Psoas muscle (tissue), 8 donors: ENCODE results near the gene RFLNA. TPM values are rescaled to one million over a fixed set of nuclear protein-coding genes. Genes with fewer than 3 reads are reported as not detected.

Experiments
- ATAC-seq, 4 donors: fragments of 200-7000 bp; cut with Tn5 transposase; one replicate each; pipeline ENCODE4 v1.9.1; 2020; ENCODE audit warnings: moderate library complexity in 3 of 4, mild to moderate bottlenecking in 2 of 4
- DNase-seq, 2 donors: peaks; one replicate each; pipeline ENCODE4 v3.0.0-alpha.2; 2020
- H3K27ac ChIP-seq: fragments of 200-600 bp; one replicate; pipeline ENCODE4 v1.8.0; 2022
- H3K27me3 ChIP-seq, 3 donors: fragments of 200-600 bp in 1 of 3; one replicate each; pipeline versions ENCODE4 v1.6.1 to v1.8.0; 2013 to 2022; ENCODE audit warnings: low read length in 2 of 3, mild to moderate bottlenecking in 2 of 3, moderate library complexity in 1 of 3; ENCODE audit not compliant: insufficient read depth in 3 of 3
- H3K36me3 ChIP-seq, 2 donors: fragments of 200-600 bp in 1 of 2; one replicate each; pipeline versions ENCODE4 v1.6.1 to v1.8.0; 2013 to 2022; ENCODE audit warnings: low read depth in 1 of 2, mild to moderate bottlenecking in 1 of 2, moderate library complexity in 1 of 2; ENCODE audit not compliant: insufficient read depth in 1 of 2
- H3K4me1 ChIP-seq: fragments of 200-600 bp; one replicate; pipeline ENCODE4 v1.8.0; 2022
- H3K4me3 ChIP-seq: fragments of 200-600 bp; one replicate; pipeline ENCODE4 v1.8.0; 2022; ENCODE audit warnings: mild to moderate bottlenecking
- H3K9me3 ChIP-seq: fragments of 200-600 bp; one replicate; pipeline ENCODE4 v1.8.0; 2022
- WGBS, 3 donors: extraction: QIAGEN DNeasy Blood & Tissue Kit; methylation state at CpG; one replicate each; pipeline versions ENCODE4 v1.1.6 to v1.1.7; 2013; 5-methylcytosine and 5-hydroxymethylcytosine counted together
- intact Hi-C, 2 donors: fragments of 100-400 bp; cut with DNase I; formaldehyde crosslinking; loops; one replicate each; pipeline versions ENCODE4 v1.11.0 to v1.14.2; 2022
- polyA plus RNA-seq, 3 donors: library from polyadenylated mRNA; stranded (reverse); fragments of 200-250 nt; gene quantifications; one replicate each; pipeline ENCODE4 v1.2.3, GENCODE V29; 2013
- total RNA-seq, 4 donors: library from RNA; stranded (reverse); fragmentation: NEBNext Ultra II Directional in 2 of 4; extraction: Animal tissue kit (Norgen Biotek cat#: 25700) in 2 of 4; gene quantifications; one replicate each; pipeline versions ENCODE4 v1.2.1 to v1.2.4, GENCODE V29; 2021 to 2023
- TF ChIP-seq, protein P1 (sequence below): fragments of 200-600 bp; IDR thresholded peaks from one replicate; pipeline ENCODE4 v1.8.0; 2022; ENCODE audit warnings: antibody characterized with exemption
- donor health status: healthy with polysubstance abuse.
- donor health status: DM: no; HTN: no; CAD: no; lungs with moderate emphysema.
- donor health status: Bipolar disorder and iron deficiency.
- donor health status: healthy.
- donor health status: DM: yes; HTN: yes; CAD: no.
- donor health status: DM: no; HTN: no; CAD: no.
- donor health status: DM: no; HTN: no; CAD: no.
- donor health status: DM: yes; HTN: yes; CAD: no.

The RFLNA gene
- total and polyA plus RNA-seq, 7 donors: 0.38 to 7.8 (median 0.70) TPM

DNA sequence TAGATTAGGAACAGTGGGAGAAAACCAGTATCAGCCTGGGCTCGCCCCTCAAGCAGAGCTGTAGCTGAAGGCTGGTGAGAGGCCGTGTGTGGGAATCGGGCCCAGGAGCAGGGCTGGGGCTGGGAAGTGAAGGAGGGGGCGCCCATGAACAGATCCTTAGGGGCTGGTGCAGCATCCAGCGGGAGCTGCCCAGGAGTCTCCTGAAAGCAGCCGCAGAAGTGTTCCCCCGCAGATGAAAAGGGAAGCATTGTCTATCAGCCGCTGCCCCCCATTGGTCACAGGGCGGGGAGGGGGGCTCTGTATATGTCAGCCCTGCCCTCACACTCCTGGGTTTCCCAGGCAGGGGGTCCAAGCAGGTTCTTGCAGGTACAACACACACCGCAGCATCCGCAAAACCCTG lies 15.6 kb upstream of the RFLNA start:
- ATAC-seq (peak in 1 of 4 donors; percentile 7), DNase-seq (no peak)
- TF ChIP-seq, protein P1, sequence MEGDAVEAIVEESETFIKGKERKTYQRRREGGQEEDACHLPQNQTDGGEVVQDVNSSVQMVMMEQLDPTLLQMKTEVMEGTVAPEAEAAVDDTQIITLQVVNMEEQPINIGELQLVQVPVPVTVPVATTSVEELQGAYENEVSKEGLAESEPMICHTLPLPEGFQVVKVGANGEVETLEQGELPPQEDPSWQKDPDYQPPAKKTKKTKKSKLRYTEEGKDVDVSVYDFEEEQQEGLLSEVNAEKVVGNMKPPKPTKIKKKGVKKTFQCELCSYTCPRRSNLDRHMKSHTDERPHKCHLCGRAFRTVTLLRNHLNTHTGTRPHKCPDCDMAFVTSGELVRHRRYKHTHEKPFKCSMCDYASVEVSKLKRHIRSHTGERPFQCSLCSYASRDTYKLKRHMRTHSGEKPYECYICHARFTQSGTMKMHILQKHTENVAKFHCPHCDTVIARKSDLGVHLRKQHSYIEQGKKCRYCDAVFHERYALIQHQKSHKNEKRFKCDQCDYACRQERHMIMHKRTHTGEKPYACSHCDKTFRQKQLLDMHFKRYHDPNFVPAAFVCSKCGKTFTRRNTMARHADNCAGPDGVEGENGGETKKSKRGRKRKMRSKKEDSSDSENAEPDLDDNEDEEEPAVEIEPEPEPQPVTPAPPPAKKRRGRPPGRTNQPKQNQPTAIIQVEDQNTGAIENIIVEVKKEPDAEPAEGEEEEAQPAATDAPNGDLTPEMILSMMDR: no peak
- H3K36me3 ChIP-seq: no peaks in the 10 kb centered on the region
- peaks cover 0 to 35% (median 7%) of the 10 kb centered on the region in 3 donors for H3K27me3 ChIP-seq
- 54 to 71% (median 68%) methylated on average over 11 of the region's 11 CpGs for WGBS, 3 donors
- no peak overlapping the region for H3K4me3 ChIP-seq
- intact Hi-C loops: no loop called here
- peaks cover 1% of the 10 kb centered on the region for H3K9me3 ChIP-seq
- no peak overlapping the region for H3K27ac ChIP-seq
- H3K4me1 ChIP-seq: no peaks in the 10 kb centered on the region

DNA sequence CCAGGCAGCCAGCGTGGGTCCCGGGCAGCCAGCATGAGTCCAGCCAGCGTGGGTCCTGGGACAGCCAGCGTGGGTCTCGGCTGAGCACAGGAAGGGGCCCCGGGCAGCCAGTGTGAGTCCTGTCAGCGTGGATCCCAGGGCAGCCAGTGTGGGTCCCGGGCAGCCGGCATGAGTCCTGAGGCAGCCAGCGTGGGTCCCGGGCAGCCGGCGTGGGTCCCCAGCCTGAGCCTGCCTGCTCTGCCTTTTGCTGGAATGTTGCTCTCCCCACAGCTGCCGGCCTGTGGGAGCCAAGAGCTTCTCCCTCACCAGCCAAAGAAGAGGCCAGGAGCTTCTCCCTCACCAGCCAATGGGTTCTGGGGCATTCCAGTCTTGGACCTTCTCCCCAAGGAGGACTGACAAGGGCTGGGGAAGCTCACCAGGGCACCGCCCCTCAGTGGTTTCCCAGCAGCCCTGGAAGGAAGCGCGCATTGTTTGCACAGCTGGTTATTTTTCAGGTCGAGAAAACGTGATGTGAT lies 15.0 kb upstream of the RFLNA start:
- TF ChIP-seq, protein P1: no peak
- H3K9me3 ChIP-seq: peaks cover 4% of the 10 kb centered on the region
- DNase-seq (no peak), ATAC-seq (peak; percentile 27 to 59 (median 42))
- H3K36me3 ChIP-seq: no peaks in the 10 kb centered on the region
- H3K27me3 ChIP-seq: peaks cover 0 to 39% (median 7%) of the 10 kb centered on the region in 3 donors
- 11 to 21% (median 18%) methylated on average over 15 to 19 of the region's 19 CpGs for WGBS, 3 donors
- H3K27ac ChIP-seq: no peak overlapping the region
- intact Hi-C loops: loop anchor here in 1 of 2 donors (10.0 kb wide), 1 partner anchor 125 kb away; no protein-coding TSS in a partner anchor
- H3K4me1 ChIP-seq: no peaks in the 10 kb centered on the region
- H3K4me3 ChIP-seq: no peak overlapping the region

DNA sequence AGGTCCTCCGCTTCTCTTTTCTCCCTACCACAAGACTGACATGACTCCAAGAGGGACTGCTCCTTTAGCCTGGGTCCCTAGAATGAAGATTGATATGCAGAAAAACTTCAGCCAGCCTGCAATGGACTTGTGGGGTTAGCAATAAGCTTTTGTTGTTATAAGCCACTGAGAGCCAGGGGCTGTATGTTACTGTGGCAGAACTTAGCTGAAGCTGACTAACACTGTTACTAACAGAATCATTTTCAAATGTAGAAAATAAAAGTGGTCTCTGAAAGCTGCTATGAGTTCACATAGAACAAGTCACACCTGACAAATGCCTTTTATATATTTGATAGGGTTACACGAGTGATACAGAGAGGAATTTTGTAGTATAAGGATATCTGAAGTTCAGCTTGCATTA lies 13.6 kb upstream of the RFLNA start:
- H3K4me3 ChIP-seq: no peak overlapping the region
- ATAC-seq (no peak), DNase-seq (no peak)
- no peaks in the 10 kb centered on the region for H3K4me1 ChIP-seq
- no peak overlapping the region for H3K27ac ChIP-seq
- H3K9me3 ChIP-seq: peaks cover 6% of the 10 kb centered on the region
- no peaks in the 10 kb centered on the region for H3K36me3 ChIP-seq
- TF ChIP-seq, protein P1: no peak
- intact Hi-C loops: loop anchor here in 1 of 2 donors (10.0 kb wide), 1 partner anchor 127 kb away; no protein-coding TSS in a partner anchor
- WGBS, 3 donors: 93 to 98% (median 93%) methylated on average over 2 of the region's 2 CpGs
- peaks cover 0 to 40% (median 7%) of the 10 kb centered on the region in 3 donors for H3K27me3 ChIP-seq

DNA sequence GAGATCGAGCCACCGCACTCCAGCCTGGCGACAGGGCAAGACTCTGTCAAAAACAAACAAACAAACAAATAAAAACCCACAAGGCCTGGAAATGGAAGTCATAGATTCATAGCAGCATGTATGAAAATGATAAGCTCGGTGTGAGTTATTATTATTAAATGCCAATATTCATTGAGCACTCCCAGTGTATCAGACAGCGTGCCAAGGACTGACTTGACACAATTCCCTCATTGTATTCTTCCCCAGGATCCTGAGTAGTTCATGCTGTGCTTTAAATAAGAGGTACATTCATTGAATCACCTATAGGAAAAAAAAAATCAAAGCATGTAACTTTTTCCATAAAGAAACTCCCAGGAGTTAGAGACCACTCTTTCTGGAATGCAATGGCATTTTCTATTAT lies 12.6 kb upstream of the RFLNA start:
- H3K4me3 ChIP-seq: no peak overlapping the region
- H3K36me3 ChIP-seq: no peaks in the 10 kb centered on the region
- 95 to 96% (median 96%) methylated on average over 5 of the region's 5 CpGs for WGBS, 3 donors
- H3K27ac ChIP-seq: no peak overlapping the region
- peaks cover 0 to 36% (median 6%) of the 10 kb centered on the region in 3 donors for H3K27me3 ChIP-seq
- DNase-seq: no peak
- H3K4me1 ChIP-seq: no peaks in the 10 kb centered on the region
- no peak for ATAC-seq
- intact Hi-C loops: loop anchor here in 1 of 2 donors (10.0 kb wide), 1 partner anchor 127 kb away; no protein-coding TSS in a partner anchor
- TF ChIP-seq, protein P1: no peak
- H3K9me3 ChIP-seq: peaks cover 6% of the 10 kb centered on the region
